ENCODE measurements around the gene ANKS1B. TPM values are rescaled to one million over a fixed set of nuclear protein-coding genes. Genes with fewer than 3 reads are reported as not detected.

The ANKS1B gene
- total RNA-seq, 1 donor: 0.21 TPM

DNA sequence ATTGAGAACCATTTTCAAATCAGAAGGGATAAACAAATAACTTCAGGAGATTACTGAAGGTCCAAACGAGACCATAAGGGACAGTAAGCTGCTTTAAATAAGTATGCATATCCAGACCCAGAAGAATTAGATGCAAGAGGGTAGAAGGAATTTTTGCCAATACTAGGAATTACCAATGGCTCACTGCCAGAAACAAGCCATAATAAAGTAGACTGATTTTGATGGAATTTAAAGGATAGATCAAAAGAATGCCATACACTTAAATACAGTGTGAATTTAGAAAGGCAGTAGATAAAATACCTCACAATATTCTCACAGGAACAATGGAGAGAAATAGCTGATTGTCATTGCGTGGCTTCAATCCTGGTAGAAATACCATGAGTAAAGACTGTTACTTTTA lies 5.3 kb downstream of the ANKS1B start:
- Histone ChIP-seq H3K9me3 (ENCODE audit: low read depth, low read length) (no peaks in the 10 kb centered on the region), H3K27me3 (ENCODE audit: insufficient read depth, low read length) (peaks cover 39% of the 10 kb centered on the region), H3K4me1 (ENCODE audit: insufficient read depth, low read length) (no peaks in the 10 kb centered on the region), H3K4me3 (ENCODE audit: low read length) (no peak overlapping the region)

DNA sequence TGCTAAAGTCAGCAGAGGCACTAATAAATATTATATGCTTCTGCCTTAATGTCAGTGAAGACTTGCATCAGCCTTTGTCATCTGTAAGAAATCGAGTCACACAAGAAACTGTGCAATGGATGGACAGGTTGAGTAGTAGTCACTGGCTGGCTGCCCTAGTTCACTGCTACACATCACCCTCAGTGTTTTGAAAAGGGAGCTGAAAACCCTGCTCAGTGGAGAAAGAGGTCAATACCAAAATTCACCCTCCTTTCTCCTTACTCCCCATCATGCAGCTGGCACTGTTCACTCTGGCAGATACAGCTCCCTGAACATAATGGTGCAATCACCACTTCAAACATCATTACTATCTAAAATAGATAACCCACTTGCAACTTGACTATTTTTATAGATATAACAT lies 6.6 kb downstream of the ANKS1B start:
- peaks cover 33% of the 10 kb centered on the region for H3K27me3 ChIP-seq (ENCODE audit: insufficient read depth, low read length)

DNA sequence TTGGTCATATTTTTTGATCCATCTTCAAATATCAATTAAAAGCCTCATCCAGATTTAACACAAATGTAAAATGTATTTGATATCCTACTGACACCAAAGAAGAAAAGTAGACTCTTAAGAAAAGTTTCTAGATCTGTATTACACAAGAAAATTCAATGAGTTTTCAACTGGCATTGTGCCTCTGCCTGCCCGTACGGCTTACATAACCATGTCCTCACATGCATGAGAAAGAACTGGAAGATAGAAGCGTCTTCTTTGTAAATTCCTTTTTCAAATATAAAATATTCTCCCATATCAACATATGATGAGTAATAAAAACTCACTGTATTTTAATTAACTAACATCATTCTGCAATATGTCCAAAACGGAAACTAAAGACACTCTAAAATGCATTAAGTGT lies 7.2 kb downstream of the ANKS1B start:
- no peaks in the 10 kb centered on the region for H3K9me3 ChIP-seq (ENCODE audit: low read depth, low read length)
- H3K4me3 ChIP-seq (ENCODE audit: low read length): no peak overlapping the region
- no peaks in the 10 kb centered on the region for H3K4me1 ChIP-seq (ENCODE audit: insufficient read depth, low read length)
- H3K27me3 ChIP-seq (ENCODE audit: insufficient read depth, low read length): peaks cover 27% of the 10 kb centered on the region

More for the DNA sequence above, 6.6 kb downstream of the ANKS1B start:
- H3K4me3 ChIP-seq (ENCODE audit: low read length): no peak overlapping the region
- H3K9me3 ChIP-seq (ENCODE audit: low read depth, low read length): no peaks in the 10 kb centered on the region
- H3K4me1 ChIP-seq (ENCODE audit: insufficient read depth, low read length): no peaks in the 10 kb centered on the region

DNA sequence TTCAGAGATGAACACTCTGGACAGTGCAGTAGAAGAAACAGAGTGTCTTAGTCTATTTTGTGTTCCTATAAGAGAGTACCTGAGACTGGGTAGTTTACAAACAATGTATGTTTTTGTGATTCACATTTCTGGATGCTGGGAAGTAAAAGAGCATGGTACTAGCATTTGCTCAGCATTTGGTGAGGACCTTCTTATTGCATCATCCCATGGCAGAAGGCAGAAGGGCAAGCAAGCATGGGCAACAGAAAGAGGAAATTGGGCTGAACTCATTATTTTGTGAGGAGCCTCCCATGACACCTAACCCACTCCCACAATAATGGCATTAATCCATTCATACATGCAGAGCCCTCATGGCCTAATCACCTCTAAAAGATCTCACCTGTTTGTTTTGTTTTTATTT lies 8.0 kb downstream of the ANKS1B start:
- Histone ChIP-seq H3K9me3 (ENCODE audit: low read depth, low read length) (no peaks in the 10 kb centered on the region), H3K27me3 (ENCODE audit: insufficient read depth, low read length) (peaks cover 20% of the 10 kb centered on the region), H3K4me1 (ENCODE audit: insufficient read depth, low read length) (no peaks in the 10 kb centered on the region), H3K4me3 (ENCODE audit: low read length) (no peak overlapping the region)

DNA sequence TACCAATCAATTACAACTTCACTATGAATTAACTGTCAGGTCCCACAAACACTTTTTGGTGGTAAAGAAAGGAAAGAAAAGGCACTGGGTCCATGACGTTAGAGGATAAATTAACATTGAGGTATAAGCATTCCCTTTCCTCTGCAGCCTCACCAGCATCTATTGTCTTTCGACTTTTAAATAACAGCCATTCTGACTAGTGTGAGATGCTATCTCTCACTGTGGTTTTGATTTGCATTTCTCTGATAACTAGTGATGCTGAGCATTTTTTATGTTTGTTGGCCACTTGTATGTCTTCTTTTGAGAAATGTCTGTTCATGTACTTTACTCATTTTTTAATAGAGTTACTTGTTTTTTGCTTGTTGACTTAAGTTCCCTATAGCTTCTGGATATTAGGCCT lies 9.4 kb downstream of the ANKS1B start:
- Histone ChIP-seq H3K4me1 (ENCODE audit: insufficient read depth, low read length) (no peaks in the 10 kb centered on the region), H3K4me3 (ENCODE audit: low read length) (no peak overlapping the region), H3K9me3 (ENCODE audit: low read depth, low read length) (no peaks in the 10 kb centered on the region), H3K27me3 (ENCODE audit: insufficient read depth, low read length) (peaks cover 9% of the 10 kb centered on the region)

DNA sequence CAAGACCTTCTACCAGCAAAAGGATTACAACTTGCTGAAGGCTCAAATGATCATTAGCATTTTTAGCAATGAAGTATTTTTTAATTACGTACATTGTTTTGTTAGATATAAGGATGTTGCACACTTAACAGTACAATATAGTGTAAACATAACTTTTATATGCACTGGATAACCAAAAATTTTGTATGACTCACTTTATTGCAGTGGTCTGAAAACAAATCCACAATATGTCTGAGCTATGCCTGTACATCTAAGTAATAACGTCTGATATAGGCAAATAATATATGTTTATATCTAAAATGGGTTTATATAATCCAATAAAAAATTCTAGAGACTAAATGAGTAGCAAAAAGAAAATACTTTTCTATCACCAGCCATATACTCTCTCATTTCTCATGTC lies 10.6 kb downstream of the ANKS1B start:
- Histone ChIP-seq H3K4me3 (ENCODE audit: low read length) (no peak overlapping the region), H3K27me3 (ENCODE audit: insufficient read depth, low read length) (peaks cover 3% of the 10 kb centered on the region), H3K9me3 (ENCODE audit: low read depth, low read length) (no peaks in the 10 kb centered on the region), H3K4me1 (ENCODE audit: insufficient read depth, low read length) (no peaks in the 10 kb centered on the region)

DNA sequence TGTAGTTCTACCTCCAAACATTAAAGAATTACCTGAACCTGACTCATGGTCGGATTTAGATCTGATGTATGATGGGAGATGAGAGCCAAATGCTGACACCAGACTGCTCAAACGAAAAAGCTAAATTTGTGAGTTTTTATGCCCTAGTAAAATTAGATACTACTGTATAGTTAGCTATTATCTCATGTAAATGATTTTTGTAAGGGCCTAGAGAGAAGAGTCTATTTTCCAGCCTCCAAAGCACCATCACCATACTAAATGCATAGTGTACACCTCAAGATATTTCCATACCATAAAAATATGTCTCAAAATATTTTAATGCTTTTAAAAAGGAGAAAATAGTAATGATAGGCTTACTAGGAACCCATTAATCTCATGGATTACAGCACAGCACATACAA lies 18.3 kb downstream of the ANKS1B start:
- H3K9me3 ChIP-seq (ENCODE audit: low read depth, low read length): no peaks in the 10 kb centered on the region
- H3K4me3 ChIP-seq (ENCODE audit: low read length): no peak overlapping the region
- H3K4me1 ChIP-seq (ENCODE audit: insufficient read depth, low read length): no peaks in the 10 kb centered on the region
- H3K27me3 ChIP-seq (ENCODE audit: insufficient read depth, low read length): no peaks in the 10 kb centered on the region

DNA sequence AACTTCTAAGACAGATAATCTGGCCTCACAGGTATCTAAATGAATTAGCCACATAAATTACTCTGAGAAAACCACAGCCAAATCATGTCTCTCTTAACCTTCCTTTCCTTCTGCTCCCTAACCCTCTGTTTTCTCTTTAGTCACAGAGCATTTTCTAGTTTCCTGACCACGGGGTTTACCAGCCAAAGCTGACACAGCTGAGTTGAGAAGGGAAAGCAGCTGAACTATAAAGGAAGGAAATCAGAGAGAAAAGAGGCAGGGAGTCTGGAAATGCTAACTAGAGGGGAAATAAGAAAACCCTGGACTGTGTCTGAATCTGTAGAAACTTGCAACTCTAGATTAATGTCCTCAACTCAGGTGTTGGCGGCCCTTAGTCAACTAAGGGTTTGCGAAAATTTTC lies 24.4 kb downstream of the ANKS1B start:
- Histone ChIP-seq H3K4me3 (ENCODE audit: low read length) (no peak overlapping the region), H3K4me1 (ENCODE audit: insufficient read depth, low read length) (no peaks in the 10 kb centered on the region), H3K27me3 (ENCODE audit: insufficient read depth, low read length) (no peaks in the 10 kb centered on the region), H3K9me3 (ENCODE audit: low read depth, low read length) (no peaks in the 10 kb centered on the region)

DNA sequence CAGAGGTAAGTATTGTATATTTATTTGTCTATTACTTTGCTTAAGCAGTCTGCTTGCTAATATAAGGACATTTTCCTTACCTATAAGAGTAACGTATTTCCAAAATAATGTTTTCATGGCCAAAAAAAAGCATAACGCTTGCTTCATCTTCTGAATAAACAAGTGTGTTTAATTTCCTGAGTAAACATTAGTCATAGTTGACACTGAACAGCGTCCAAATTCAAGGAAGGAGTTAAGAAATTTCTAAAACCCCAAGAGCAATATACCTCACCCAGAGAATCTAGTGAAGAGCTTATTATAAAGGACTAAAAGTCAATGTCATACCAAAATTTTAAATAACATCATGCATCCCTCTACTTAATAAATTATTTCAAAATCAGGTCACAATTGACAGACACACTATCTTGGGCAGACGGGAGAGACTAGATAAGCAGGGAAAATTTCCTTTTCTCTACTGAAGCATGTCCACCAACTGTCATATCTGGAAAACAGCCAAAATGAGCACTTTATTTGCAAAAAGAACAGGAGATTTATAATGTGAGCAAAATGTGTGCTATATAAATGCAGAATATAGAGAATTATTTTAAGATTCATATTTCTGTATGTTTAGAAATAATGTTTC lies 25.1 kb downstream of the ANKS1B start:
- H3K4me1 ChIP-seq (ENCODE audit: insufficient read depth, low read length): no peaks in the 10 kb centered on the region
- no peaks in the 10 kb centered on the region for H3K27me3 ChIP-seq (ENCODE audit: insufficient read depth, low read length)
- H3K4me3 ChIP-seq (ENCODE audit: low read length): no peak overlapping the region

DNA sequence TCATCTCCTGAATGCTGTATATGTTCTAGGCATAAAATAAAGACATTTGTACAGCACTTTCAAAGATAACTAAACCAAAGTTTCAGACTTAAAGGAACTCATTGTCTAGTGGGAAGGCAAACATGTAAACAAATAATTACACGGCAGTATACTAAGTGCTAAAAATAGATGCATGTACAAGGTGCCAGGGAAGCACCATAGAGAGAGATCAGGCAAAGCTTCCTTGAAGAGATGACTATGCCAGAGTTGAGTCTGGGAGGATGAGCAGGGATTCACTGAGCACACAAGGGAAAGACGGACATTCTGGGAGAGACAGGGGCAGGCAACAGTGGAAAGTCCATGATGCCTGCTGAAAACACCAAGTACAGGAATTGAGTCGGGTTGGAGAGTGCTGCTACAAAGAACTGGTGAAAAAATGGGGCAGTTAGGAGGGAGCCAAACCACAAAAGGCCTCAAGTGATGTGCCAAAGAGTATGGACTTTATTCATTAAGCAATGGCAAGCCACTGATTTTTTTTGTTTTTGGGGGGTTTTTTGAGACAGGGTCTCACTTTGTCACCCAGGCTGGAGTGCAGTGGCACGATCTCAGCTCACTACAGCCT lies 26.8 kb downstream of the ANKS1B start:
- Histone ChIP-seq H3K4me3 (ENCODE audit: low read length) (no peak overlapping the region), H3K4me1 (ENCODE audit: insufficient read depth, low read length) (no peaks in the 10 kb centered on the region), H3K27me3 (ENCODE audit: insufficient read depth, low read length) (no peaks in the 10 kb centered on the region), H3K9me3 (ENCODE audit: low read depth, low read length) (no peaks in the 10 kb centered on the region)

More for the DNA sequence above, 25.1 kb downstream of the ANKS1B start:
- no peaks in the 10 kb centered on the region for H3K9me3 ChIP-seq (ENCODE audit: low read depth, low read length)

DNA sequence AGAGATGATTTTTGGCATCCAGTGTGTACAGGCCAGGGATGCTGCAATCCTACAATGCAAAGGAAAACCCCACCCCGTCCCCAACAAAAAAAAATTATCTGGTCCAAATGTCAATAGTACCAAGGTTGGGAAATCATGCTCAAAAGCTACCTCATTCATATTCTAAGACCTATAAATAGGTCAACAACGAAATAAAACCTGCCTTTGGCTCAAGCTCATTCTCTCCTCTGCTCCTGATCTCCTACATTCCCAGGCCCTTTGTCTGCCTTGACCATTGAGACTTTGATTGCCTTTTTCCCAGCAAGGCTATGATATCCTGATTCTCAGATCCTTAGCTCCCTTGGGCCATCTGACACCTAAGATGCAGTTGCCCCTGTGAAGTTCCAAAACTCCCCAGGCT lies 30.0 kb downstream of the ANKS1B start:
- Histone ChIP-seq H3K4me1 (ENCODE audit: insufficient read depth, low read length) (no peaks in the 10 kb centered on the region), H3K9me3 (ENCODE audit: low read depth, low read length) (no peaks in the 10 kb centered on the region), H3K27me3 (ENCODE audit: insufficient read depth, low read length) (no peaks in the 10 kb centered on the region), H3K4me3 (ENCODE audit: low read length) (no peak overlapping the region)

DNA sequence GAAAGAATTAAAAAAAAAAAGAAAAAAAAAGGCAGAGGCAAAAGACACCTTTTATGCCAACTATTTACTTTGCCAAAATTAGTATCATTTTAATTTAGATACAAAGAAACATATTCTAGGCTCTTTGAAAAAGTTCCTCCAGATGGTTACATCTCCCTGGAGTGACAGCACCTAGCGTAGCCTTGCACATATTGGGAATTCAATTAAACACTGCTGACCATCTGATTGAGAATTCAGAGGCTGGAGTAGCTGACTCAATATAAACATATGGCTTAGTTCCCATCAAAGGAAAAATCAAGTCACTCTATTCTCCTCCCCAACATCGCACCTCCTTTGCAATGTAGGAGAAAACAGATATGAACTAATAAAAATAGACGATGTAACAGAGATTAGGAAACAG lies 36.4 kb downstream of the ANKS1B start:
- no peaks in the 10 kb centered on the region for H3K27me3 ChIP-seq (ENCODE audit: insufficient read depth, low read length)
- H3K4me1 ChIP-seq (ENCODE audit: insufficient read depth, low read length): no peaks in the 10 kb centered on the region
- H3K4me3 ChIP-seq (ENCODE audit: low read length): no peak overlapping the region
- no peaks in the 10 kb centered on the region for H3K9me3 ChIP-seq (ENCODE audit: low read depth, low read length)

DNA sequence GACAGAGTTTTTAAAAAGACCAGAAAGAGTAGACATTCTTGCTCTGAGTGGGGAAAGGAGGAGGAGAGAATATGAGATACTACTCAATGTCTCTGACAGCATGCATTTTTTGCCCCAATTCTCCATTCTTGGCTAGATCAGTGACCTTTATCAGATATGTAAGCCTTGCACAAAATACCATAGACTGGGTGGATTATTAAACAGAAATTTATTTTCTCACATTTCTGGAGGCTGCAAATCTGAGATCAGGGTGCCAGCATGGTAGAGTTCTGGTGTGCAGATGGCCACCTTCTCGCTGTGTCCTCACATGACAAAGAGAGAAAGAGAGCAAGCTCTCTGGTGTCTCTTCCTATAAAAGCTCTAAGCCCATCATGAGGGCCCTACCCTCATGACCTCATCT lies 38.6 kb downstream of the ANKS1B start:
- Histone ChIP-seq H3K27me3 (ENCODE audit: insufficient read depth, low read length) (no peaks in the 10 kb centered on the region), H3K9me3 (ENCODE audit: low read depth, low read length) (no peaks in the 10 kb centered on the region), H3K4me1 (ENCODE audit: insufficient read depth, low read length) (no peaks in the 10 kb centered on the region), H3K4me3 (ENCODE audit: low read length) (no peak overlapping the region)

DNA sequence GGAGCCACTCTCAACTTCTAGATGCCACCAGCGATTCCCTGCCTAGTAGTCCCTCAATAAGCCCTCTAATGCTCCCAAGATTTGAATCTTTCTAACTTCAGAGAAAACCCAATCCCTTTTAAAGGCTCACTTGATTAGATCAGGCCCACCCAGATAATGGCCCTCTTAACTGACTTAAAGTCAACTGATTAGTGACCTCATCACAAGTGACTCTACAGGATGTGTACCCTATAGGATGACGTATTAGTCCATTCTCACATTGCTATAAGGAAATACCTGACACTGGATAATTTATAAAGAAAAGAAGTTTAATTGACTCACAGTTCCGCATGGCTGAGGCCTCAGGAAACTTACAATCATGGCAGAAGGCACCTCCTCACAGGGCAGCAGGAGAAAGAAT lies 49.1 kb downstream of the ANKS1B start:
- no peaks in the 10 kb centered on the region for H3K27me3 ChIP-seq (ENCODE audit: insufficient read depth, low read length)
- H3K4me3 ChIP-seq (ENCODE audit: low read length): no peak overlapping the region
- no peaks in the 10 kb centered on the region for H3K4me1 ChIP-seq (ENCODE audit: insufficient read depth, low read length)
- H3K9me3 ChIP-seq (ENCODE audit: low read depth, low read length): no peaks in the 10 kb centered on the region

DNA sequence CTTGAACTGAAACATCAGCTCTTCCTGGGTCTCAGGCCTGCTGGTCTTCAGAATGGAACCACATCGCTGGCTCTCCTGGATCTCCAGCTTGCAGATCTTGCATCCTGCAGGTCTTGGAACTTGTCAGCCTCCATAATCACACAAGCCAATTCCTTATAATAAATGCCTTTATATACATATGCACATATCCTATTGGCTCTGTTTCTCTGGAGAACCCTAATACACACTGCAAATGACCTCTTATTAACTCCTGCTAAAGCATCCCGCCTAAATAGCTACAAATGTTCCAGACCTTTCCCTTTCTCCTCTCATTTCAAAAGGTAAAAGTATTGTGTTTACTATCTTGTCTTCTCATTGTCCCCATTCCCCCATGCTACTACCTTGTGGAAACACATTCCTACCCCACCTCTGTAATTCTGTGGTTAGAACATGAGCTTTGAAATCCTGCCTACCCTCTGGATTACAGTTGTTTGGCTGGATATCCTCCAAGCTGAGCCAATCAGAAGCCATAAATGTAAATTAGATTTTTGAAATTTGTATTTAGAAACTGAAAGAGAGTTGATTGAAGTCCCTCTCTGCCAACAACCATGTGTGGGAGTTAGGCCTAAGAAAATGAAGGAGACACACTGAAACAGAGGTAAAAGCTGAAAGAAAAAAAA lies 58.1 kb downstream of the ANKS1B start:
- Histone ChIP-seq H3K27me3 (ENCODE audit: insufficient read depth, low read length) (no peaks in the 10 kb centered on the region), H3K4me3 (ENCODE audit: low read length) (no peak overlapping the region), H3K9me3 (ENCODE audit: low read depth, low read length) (no peaks in the 10 kb centered on the region), H3K4me1 (ENCODE audit: insufficient read depth, low read length) (no peaks in the 10 kb centered on the region)

Measured in mononuclear cell (primary cell).